HG03066 (cell line): ENCODE measurements around the gene RHOU.

ENCODE experiments used
- ATAC-seq: cut with Tn5 transposase; IDR thresholded peaks from one replicate; pipeline ENCODE4 v1.9.1; 2021; ENCODE audit warnings: low read depth; ENCODE audit not compliant: unreplicated experiment

RHOU gene

GRCh38 chr1:228781809-228782661, 46.8 kb downstream of the RHOU start:
- no peak for ATAC-seq

GRCh38 chr1:228782662-228783417, 47.6 kb downstream of the RHOU start:
- ATAC-seq, result no peak

- ATAC-seq, result no peak
Observed at GRCh38 chr1:228783418-228784040, 48.2 kb downstream of the RHOU start.

- ATAC-seq, result no peak
Observed at GRCh38 chr1:228784181-228784580, 48.9 kb downstream of the RHOU start.

- ATAC-seq, result no peak
Observed at GRCh38 chr1:228785366-228786330, 50.4 kb downstream of the RHOU start.

GRCh38 chr1:228786361-228787129, 51.3 kb downstream of the RHOU start:
- ATAC-seq, result no peak

GRCh38 chr1:228791791-228792190, 56.5 kb downstream of the RHOU start:
- no peak for ATAC-seq

- no peak for ATAC-seq
Observed at GRCh38 chr1:228792601-228793000, 57.3 kb downstream of the RHOU start.

- ATAC-seq, result no peak
Observed at GRCh38 chr1:228793032-228793431, 57.8 kb downstream of the RHOU start.

- ATAC-seq, result peak; percentile 49
Observed at GRCh38 chr1:228794173-228794572, 58.9 kb downstream of the RHOU start.

GRCh38 chr1:228794810-228795209, 59.5 kb downstream of the RHOU start:
- peak; percentile 67 for ATAC-seq

- ATAC-seq, result no peak
Observed at GRCh38 chr1:228795596-228795995, 60.3 kb downstream of the RHOU start.
